Fibroblast of the aortic adventitia (primary cell): Measurements from ENCODE around the gene DAZAP2. TPM values are rescaled to one million over a fixed set of nuclear protein-coding genes. Genes with fewer than 3 reads are reported as not detected.
"Not testable (repeated sequence)": the region's sequence is repeated elsewhere in the genome, so short reads cannot be mapped to it uniquely, and the experiment has no call there.

Experiments used
- DNase-seq: peaks from one replicate; pipeline ENCODE4 v3.0.0-alpha.2; 2010; ENCODE audit warnings: low read depth
- H3K4me3 ChIP-seq: 2 replicates; pipeline ENCODE4 v1.5.1; 2011; ENCODE audit warnings: low read depth, mild to moderate bottlenecking, control low read depth, low read length, moderate library complexity
- CTCF ChIP-seq: IDR thresholded peaks from 2 replicates; pipeline ENCODE4 v1.5.1; 2011; ENCODE audit warnings: mild to moderate bottlenecking, low read length, control low read depth, inconsistent platforms; ENCODE audit not compliant: insufficient read depth
- total RNA-seq: library from RNA; depleted of rRNA; stranded (reverse); fragments of >200 nt; gene quantifications from 2 replicates; pipeline ENCODE4 v1.2.3, GENCODE V29; 2012; ENCODE audit warnings: low replicate concordance

Gene DAZAP2
- total RNA-seq, 1 donor: 125 TPM

- peak; percentile 76 for DNase-seq
- no peak for TF ChIP-seq CTCF
- no peak overlapping the region for H3K4me3 ChIP-seq
Measured at GRCh38 chr12:51281202-51281924, 42.7 kb downstream of the DAZAP2 start.

GRCh38 chr12:51285843-51286242 is 47.2 kb downstream of the DAZAP2 start:
- no peak for TF ChIP-seq CTCF
- no peak for DNase-seq
- no peak overlapping the region for H3K4me3 ChIP-seq

- H3K4me3 ChIP-seq, DNase-seq: not testable (repeated sequence)
Measured at GRCh38 chr12:51291603-51292513, 53.2 kb downstream of the DAZAP2 start.

Other genes starting within 250 kb of the DAZAP2 start
- gene SLC11A2, start 212.4 kb upstream of the DAZAP2 start, total RNA-seq: 50.7 and 53.7 TPM in 2 replicates
- 30.5 and 40.6 TPM in 2 replicates for gene LETMD1, start 190.5 kb upstream of the DAZAP2 start, total RNA-seq
- 19.1 and 42.4 TPM in 2 replicates for gene CSRNP2, start 155.2 kb upstream of the DAZAP2 start, total RNA-seq
- 10.8 and 12.8 TPM in 2 replicates for gene TFCP2, start 65.7 kb upstream of the DAZAP2 start, total RNA-seq
- gene POU6F1, start 20.8 kb upstream of the DAZAP2 start, total RNA-seq: 3.5 and 5.7 TPM in 2 replicates
- gene SMAGP, start 31.6 kb downstream of the DAZAP2 start, total RNA-seq: 9.6 and 29.3 TPM in 2 replicates
- gene BIN2, start 85.3 kb downstream of the DAZAP2 start, total RNA-seq: under 0.01 TPM in 1 of 2 replicates, not detected in the other
- gene CELA1, start 107.9 kb downstream of the DAZAP2 start, total RNA-seq: 0.25 TPM in 1 of 2 replicates, not detected in the other
- 0.74 and 22.1 TPM in 2 replicates for gene GALNT6, start 152.6 kb downstream of the DAZAP2 start, total RNA-seq
- gene SLC4A8, start 186.0 kb downstream of the DAZAP2 start, total RNA-seq: 4.7 and 8.4 TPM in 2 replicates